Umbilical cord (tissue), 2 donors: ENCODE measurements around the gene ADIPOR2. TPM values are rescaled to one million over a fixed set of nuclear protein-coding genes. Genes with fewer than 3 reads are reported as not detected.

ENCODE experiments used
- DNase-seq: peaks from one replicate; pipeline ENCODE4 v3.0.0-alpha.2; 2015; ENCODE audit warnings: low spot score
- total RNA-seq: library from RNA; depleted of rRNA; stranded (reverse); fragments of >200 nt; gene quantifications from one replicate; pipeline ENCODE4 v1.2.3, GENCODE V29; 2014; ENCODE audit warnings: low replicate concordance; ENCODE audit not compliant: insufficient read depth

ADIPOR2 gene, protein sequence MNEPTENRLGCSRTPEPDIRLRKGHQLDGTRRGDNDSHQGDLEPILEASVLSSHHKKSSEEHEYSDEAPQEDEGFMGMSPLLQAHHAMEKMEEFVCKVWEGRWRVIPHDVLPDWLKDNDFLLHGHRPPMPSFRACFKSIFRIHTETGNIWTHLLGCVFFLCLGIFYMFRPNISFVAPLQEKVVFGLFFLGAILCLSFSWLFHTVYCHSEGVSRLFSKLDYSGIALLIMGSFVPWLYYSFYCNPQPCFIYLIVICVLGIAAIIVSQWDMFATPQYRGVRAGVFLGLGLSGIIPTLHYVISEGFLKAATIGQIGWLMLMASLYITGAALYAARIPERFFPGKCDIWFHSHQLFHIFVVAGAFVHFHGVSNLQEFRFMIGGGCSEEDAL
- 25.8 TPM for total RNA-seq

DNA sequence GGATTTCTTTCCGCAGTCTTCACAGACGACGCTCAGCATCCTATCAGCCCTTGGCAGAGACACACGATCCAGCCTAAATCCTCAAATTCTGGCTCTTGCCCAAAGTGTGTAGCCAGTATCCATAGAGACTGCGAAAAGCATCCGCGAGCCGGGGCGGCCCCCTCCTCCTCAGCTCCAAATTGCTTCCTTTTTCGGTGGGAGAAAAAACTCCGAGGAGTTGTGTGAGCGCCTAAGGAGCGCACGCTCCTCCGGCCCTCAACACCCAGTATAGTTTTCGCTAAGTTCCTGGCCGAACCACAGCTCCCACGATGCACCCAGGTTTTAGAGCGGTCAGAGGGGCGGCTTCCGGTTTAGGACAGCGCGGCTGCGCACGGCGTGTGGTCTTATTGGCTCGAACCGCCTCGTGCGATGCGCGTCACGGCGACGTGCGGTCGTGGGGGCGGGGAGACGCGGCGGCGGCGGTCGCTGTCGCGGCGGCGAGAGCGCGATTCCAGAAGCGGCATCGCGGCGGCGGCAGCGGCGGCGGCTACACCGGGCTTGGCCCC lies at the start of gene ADIPOR2:
ADIPOR2 (plus strand) TSS at position 493 of the 545 bp plus-strand sequence. CDS start 63,274 bp downstream, outside the sequence.
- peak; percentile 98 for DNase-seq

DNA sequence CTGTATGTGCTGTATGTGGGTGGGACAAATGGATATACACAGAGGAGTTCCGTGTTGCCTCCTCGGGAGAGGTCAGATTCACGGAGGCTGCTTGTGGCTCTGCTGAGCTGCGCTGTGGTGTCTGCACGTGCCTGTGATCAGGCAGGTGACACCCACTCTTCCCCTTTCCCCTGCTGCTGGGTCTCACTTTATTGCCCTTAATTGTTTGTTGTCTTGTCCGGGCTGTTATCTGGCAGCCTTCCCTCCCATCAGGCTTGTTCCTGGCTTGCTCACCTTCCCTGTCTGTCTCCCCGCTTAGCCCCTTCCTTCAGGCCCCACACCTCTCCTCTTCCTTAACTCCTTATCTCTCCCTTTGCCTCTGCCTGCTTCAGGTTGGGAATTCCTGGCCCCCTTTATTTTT lies 48.4 kb upstream of the ADIPOR2 start:
- DNase-seq = no peak

DNA sequence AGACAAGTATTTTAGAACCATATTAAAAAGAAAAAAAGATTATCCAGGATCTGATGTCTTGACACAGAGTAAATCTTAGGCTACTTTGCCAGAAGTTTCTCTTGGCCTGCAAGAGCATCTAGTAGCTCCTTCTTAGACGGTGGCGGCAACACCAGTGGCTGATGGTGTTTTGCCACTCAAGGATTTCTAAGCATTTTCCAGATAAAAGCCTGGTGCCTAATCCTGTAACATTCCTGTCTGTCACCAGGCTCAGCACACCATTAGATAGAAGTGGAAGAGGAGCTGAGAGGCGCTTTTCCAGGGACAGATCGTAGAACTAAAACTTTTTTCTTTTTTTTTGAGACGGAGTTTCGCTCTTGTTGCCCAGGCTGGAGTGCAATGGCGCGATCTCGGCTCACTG lies 47.8 kb upstream of the ADIPOR2 start:
- peak; percentile 55 for DNase-seq

DNA sequence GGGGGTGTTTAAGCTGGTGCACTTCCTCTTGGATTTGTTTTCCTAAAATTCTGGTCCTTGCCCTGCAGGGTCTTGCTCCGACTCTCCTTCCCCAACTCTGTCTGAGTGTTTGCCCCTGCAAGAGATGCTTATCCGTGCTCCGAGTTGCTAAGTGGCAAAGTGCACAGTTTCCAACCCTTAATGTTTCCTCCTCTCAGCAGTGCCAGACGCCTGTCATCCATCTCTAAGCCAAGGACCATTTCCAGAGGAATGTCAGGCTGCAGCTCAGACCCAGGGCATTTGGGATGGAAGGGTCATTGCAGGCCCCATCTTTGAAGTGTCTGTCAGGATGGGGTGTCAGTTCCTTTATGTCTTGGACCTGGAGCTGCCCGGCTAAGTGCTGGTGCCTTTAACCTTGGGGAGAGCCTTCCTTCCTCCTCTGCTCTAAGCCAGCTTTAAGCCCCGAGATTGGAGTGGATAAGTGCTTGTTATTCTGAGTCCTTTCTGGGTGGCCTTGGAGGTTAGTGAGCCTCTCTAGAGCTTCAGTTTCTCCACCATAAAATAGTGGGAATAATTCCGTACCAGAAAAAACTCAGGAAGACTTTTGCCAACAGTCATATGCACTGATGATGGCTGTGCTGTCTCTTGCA lies 46.9 kb upstream of the ADIPOR2 start:
- peak; percentile 69 for DNase-seq

DNA sequence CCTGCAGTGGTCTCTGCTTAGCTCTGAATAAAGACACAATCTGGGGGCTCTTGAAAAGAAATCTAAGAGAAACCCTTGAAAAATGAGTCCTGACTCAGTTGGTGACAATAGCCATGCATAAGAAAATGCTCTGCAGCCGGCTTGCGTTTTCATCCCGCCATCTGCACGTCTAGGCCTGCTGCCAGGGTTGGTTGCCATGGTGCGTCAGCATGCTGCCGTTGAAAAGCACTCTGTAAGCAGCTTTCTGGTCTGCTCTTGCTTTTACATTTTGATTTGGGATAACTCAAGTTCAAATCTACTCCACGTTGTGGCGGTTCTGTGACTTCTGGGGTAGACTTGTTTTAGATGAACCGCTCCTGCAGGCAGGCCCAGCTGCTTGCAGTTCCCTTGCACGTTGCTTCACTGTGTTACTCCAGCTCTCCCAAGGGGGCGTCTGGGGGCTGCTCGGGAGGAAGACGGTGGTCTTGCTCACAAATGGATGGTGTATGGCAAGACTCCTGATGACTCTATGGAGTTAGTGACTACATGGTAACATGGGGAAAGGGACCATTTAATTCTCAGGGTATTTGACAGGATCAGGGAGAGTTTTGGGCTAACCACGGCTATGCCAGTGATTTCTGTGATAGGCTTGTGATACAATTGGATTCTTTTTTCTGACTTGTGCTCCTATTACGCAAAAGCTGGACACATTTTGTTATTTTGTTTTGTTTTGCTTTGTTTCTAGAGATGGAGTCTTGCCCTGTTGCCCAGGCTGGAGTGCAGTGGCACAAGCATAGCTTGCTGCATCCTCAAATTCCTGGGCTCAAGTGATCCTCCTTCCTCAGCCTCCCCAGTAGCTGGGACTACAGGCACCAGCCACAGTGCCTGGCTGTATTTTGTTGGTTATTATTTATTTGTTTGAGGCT lies 46.1 kb upstream of the ADIPOR2 start:
- DNase-seq = peak; percentile 96

DNA sequence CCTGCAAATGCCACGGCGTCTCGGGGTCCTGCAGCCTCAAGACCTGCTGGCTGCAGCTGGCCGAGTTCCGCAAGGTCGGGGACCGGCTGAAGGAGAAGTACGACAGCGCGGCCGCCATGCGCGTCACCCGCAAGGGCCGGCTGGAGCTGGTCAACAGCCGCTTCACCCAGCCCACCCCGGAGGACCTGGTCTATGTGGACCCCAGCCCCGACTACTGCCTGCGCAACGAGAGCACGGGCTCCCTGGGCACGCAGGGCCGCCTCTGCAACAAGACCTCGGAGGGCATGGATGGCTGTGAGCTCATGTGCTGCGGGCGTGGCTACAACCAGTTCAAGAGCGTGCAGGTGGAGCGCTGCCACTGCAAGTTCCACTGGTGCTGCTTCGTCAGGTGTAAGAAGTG lies 45.1 kb upstream of the ADIPOR2 start:
- no peak for DNase-seq

DNA sequence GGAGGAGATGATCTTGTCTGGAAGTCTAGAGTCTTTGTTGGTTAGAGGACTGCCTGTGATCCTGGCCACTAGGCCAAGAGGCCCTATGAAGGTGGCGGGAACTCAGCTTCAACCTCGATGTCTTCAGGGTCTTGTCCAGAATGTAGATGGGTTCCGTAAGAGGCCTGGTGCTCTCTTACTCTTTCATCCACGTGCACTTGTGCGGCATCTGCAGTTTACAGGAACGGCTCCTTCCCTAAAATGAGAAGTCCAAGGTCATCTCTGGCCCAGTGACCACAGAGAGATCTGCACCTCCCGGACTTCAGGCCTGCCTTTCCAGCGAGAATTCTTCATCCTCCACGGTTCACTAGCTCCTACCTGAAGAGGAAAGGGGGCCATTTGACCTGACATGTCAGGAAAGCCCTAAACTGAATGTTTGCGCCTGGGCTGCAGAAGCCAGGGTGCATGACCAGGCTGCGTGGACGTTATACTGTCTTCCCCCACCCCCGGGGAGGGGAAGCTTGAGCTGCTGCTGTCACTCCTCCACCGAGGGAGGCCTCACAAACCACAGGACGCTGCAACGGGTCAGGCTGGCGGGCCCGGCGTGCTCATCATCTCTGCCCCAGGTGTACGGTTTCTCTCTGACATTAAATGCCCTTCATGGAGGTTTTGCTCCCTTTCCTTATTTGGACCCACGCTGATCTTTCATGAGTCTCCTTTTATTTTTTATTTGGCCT lies 44.1 kb upstream of the ADIPOR2 start:
- no peak for DNase-seq

DNA sequence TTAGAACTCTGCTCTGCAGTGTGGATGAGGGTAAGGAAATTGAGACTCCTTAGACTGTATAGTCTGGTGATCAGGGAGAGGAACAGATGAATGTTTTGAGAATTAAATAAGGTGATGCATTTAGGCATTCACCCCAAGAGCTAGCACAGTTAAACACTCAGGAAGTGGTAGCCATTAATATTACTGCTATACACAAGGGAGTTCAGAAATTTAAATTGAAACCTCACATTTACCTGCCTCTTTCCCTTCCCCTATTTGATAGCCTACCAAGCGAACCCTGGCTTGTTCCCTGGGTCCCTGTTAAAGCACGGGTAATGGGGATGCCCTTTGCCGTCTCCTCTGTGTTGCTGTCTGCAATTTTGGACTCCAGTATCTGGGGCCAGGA lies 43.6 kb upstream of the ADIPOR2 start:
- no peak for DNase-seq

DNA sequence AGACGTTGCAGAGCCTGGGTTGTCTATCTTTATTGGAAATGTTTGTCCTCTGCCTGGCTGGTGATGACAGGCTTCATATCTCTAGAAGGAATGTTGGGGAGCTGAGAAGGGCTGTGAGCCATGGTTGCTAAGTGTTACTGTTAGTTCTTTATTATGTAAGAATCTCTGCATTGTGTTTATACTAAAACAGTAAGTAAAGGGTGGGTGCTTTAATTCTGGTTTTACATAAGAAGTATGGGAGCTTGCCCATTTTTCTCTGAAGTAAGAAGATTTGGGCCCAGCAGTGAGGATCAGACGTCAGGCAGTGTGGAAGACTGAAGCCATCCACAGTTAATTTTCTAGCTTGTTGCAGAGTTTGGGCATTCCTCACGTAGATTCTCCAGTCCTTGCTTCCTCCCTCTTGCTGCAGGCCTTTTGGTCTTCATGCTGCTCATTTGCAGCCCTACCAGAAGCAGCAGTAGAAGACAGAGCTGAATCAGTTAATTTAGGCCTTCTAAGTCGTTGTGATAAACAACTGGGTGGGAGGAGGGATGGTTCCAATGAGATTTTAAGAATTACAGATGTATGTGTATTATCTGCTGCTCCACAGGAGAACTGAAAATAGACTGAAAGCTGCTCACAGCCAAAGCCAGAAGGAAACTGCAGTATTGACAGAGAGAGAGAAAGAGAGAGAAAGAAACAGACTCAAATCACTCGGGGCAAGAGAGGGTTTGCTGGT lies 40.5 kb upstream of the ADIPOR2 start:
- DNase-seq = peak; percentile 92

DNA sequence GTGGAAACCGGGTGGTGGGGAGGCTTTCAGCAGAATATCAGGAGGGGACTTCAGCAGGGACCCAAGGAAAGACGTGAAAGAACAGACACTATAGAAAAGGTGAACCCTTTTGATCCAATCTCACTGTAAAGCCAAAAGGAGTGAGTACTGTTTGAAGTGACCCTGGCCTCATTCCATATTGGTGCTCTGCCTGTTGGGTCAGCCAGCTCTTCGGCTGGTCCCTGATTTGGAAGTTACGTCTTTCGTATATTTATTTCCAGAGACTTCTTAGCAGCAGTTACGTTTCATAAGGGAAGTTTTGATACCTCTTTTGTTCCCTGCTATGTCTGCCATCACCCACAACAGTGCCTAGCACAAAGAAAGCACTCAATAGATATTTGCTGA lies 39.9 kb upstream of the ADIPOR2 start:
- no peak for DNase-seq

DNA sequence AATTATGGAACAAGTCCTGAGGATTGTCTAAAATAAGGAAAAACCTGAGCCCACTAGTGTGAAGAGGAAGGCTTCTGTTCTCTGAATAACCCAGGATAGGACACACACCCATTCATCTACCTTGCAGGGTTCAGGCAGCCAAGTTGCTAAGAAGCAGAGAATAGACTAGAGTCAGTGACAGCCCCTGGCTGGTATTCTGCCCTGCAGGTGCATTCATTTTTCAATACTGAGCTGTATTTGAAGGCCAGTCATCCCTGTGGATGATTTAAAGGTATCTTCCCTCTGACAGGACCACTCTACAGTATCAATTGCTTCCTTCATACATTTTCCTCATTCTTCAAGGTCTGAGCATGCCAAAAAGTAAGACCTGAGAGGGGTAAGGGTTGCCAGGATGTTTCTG lies 38.9 kb upstream of the ADIPOR2 start:
- no peak for DNase-seq

DNA sequence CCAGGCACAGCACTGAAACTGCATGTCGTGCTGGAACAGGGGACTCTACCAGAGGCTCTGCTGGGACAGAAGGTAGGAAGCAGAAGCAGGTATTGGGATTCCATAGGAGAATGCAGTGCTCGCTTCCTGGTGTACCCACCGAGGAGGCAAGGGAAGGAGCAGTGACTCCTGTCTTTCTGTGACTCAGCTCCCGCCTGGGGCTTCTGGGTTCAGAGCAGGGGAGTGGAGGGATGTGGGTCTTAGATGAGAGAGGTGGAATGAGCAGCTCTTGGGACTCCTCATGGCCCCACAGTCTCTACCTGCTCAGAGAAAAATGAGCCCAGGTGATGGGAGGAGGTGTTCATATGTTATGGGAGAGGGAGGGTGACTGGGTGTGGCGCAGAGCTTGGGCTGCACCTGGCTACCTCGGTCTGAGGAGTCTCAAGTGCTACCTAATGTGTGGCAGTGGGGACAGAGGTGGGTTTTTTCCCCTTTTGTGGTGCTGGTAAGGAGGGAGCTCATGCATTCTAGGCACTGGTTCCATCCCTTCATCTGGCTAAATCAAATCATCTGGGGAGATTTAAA lies 35.6 kb upstream of the ADIPOR2 start:
- DNase-seq = no peak

DNA sequence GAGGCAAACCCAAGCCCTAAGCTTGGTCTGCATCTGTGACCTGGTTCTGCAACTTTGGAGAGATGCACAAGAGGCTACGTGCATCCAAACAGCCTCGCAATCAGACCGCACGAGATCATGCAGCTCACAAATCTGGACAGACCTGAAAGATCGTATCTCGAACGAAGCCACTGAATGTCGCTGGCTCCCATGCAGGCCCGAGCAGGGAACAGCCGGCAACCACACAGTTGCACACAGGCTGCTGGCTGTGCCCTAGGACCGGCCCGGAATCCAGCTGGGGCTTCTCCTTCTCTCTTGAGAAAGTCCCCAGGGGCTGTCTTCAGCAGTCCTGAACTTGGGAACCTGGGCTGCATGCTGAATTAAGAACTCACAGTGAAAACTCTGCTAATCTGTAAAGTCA lies 34.0 kb upstream of the ADIPOR2 start:
- no peak for DNase-seq

DNA sequence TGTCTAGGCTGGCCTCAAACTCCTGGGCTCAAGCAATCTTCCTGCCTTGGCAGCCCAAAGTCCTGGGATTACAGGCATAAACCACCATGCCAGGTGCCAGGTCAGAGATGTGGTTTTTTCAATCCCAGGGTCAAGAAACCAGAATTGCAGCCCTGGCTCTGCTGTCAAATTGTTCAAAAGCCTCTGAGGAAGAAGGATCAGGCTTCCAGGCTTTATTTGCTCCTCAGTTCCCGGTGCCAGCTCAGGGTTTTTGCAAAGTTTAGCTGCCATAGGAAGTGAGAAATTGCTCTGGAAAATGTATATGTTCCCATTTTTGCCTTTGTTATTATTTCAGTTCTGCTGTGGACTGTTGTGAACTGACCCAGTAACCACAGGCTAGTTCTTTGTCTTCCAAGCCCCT lies 33.2 kb upstream of the ADIPOR2 start:
- peak; percentile 64 for DNase-seq

DNA sequence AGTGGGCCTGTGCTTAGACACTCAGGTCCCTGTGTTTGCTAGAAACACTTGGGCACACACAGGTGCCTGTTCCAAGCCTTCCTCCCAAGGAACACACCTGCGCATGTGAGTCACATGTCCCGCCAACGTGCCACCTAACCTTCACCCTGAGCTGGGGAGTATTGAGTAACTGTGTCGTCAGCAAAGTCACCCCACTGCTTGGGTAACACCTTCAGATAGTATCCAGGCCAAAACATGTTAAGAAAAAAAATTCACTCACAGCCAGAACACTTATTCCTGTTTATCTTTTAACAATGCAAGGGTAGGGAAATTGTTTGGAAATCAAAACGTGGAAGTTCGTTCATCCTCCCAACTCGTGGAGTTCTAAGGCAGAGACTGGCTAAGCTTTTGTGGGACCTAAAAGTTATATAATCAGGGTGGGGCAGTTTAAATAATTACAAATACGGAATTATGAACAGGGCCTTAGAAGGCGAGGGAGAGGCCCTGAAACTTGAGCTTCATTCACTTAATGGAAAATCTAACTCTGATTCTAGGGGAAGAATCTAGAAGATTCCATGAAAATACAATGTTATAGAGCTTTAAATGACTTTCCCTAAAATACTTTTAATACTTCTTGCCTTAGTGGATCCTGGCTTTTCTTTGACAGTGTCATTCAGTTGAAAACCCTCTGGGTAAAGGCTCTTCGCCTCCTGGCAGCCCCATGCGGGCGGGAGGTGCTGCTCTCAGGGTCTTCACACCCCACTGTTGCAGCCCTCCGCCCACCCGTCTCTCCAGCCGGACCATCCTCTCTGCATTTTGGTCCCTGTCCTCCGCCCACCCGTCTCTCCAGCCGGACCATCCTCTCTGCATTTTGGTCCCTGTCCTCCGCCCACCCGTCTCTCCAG lies 30.3 kb upstream of the ADIPOR2 start:
- peak; percentile 48 for DNase-seq

DNA sequence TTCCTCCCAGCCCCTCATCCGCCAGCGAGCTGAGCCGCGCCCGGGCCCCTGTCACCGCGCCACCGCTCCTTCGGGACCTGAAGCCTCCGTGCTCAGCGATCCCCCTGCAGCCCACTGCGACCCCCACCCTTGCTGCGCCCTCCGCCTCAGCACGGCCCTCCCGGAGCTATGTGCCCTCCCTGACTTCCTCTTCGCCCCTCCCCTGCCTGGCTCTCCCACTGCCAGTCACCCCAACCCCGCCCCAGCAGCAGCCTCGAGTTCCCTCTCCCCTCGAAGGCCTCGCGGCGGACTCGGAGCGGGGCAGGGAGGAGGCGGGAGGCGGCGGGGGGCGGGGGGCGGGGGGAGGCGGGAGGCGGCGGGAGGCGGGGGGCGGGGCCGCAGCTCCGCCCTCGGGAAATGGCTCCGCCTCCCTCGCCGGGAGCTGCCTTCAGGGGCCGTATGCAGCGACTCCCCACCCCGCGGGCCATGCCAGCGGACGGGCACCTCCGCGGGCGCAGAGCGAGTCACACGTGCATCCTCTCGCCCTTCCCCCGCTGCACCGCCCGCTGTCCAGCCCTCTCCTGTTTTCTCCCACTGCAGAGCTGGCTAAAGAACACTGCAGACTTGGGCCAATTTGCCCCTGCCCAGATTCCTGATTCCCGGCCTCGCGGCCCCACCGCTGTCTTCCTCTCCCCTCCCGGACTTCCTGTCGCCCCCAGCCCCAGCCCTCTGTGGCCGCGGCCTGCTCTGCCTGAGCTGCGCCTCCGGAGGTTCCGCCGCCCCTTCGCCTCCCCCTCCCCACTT lies 29.1 kb upstream of the ADIPOR2 start:
- DNase-seq = peak; percentile 93

DNA sequence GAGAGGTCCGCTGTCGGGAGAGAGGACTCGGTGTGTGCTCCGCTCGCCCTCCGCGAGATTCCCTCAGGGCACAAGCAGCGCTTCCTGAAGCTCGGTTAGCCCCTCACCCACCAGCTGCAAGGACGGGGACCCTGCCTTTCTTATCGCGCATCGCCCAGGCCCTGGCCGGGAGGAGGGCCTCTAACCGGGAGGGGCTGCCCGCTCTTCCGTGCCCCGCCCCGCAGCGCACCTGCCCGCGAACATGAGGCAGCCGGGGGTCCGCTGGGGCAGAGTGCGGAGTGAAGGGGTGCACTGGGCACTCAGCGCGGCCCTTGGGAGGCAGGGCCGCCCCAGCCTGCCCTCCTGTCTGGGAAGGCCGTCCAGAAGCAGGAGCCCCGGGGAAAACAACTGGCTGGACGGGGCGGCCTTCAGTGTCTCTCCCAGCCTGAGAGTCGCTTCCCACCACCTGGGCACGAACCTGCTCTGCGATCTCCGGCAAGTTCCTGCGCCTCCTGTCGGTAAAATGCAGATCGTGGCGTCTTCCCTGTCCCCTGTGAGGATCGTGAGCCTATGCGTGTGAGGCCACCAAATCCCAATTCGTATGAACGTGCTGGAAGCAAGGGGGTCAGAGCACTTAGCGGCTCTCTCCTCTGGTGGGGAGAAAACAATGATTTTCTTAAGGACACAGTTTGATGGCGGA lies 28.0 kb upstream of the ADIPOR2 start:
- DNase-seq = peak; percentile 56
